Stimulated activated CD8-positive, alpha-beta memory T cell treated with anti-CD3 and anti-CD28 coated beads, Interleukin-7, amount 100 ng/mL, for 1 hour (primary cell): ENCODE data around the gene TUBA4A.
A peak's percentile ranks its signal among the peaks of the same experiment; 100 is the strongest.
"Not testable (repeated sequence)": the region's sequence is repeated elsewhere in the genome, so short reads cannot be mapped to it uniquely, and the experiment has no call there.

Experiments used
- DNase-seq, 2 donors: peaks; one replicate each; pipeline ENCODE4 v3.0.0-alpha.2; 2020; ENCODE audit warnings: low read depth in 2 of 2

TUBA4A gene

GRCh38 chr2:219210886-219211362, 42.8 kb downstream of the TUBA4A start:
- DNase-seq, result no peak

DNA sequence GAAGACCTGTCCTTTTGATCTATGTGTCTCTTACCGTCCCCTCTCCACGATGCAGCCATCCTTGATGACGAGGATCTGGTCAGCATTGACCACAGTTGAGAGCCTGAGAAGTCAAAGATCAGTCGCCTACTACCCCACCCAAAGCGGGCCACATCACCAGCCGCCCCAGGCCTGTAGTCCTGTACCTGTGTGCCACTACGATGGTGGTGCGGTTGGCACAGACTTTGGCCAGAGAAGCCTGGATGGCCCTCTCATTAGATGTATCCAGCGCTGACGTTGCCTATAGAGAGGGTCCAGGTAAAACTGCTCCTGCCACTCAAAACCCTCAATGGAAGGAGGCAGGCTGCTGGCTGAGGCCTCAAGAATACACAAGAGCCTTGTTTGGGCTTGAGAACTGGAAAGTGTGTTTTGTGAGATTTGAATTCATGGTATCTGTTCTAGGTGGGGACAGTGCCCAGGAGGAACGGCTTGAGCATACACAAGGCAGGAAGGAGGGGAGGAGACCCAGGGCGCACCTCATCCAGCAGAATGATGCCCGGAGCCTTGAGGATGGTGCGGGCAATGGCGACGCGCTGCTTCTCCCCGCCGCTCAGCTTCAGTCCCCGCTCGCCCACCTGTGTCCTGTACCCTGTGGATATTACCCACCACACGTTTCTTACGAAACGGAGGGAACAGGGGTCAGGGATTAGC, 43.4 kb downstream of the TUBA4A start:
- DNase-seq, result no peak

GRCh38 chr2:219209236-219210195, 44.2 kb downstream of the TUBA4A start:
- no peak for DNase-seq

DNA sequence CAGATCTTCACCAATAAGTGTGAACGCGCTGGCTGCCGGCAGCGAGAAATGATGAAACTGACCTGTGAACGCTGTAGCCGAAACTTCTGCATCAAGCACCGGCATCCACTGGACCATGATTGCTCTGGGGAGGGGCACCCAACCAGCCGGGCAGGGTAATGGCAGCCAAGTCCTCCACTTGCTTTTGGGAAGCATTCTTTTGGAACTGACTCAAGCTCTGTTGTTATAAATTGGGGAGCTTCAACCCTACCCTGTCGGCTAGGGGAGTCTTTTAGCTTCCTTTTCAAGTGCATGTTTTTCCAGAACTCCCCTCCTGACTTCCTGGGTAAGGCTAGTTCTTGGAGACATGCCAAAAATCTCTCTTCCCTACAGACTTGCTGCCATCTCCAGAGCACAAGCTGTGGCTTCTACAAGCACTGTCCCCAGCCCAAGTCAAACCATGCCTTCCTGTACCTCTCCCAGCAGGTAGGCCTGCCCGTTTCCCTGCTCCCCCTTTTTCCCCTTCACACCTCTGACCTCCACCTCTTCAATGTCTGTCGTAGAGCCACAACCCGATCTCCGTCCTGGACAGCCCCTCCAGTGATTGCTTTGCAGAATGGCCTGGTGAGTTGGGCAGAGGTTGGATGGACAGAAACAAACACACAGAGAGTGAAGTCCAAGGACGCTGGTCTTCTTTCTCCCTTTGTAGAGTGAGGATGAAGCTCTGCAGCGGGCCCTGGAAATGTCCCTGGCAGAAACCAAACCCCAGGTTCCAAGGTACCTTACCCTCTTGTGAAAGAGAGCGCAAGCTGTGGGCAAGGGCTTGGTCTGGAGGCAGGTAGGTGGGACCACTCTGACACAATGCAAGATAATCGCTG, 45.6 kb downstream of the TUBA4A start:
- no peak for DNase-seq

GRCh38 chr2:219207134-219207883, 46.4 kb downstream of the TUBA4A start:
- no peak for DNase-seq

- peak; percentile 91 to 92 for DNase-seq
These were observed 47.2 kb downstream of the TUBA4A start, which contains the start of gene ZFAND2B for GRCh38 chr2:219206328-219207133. TSS of gene ZFAND2B (plus strand) at chr2:219206782. CDS start at chr2:219206988, 206 bp downstream.

- DNase-seq, result no peak
These were observed 47.8 kb downstream of the TUBA4A start for GRCh38 chr2:219205981-219206327.

DNA sequence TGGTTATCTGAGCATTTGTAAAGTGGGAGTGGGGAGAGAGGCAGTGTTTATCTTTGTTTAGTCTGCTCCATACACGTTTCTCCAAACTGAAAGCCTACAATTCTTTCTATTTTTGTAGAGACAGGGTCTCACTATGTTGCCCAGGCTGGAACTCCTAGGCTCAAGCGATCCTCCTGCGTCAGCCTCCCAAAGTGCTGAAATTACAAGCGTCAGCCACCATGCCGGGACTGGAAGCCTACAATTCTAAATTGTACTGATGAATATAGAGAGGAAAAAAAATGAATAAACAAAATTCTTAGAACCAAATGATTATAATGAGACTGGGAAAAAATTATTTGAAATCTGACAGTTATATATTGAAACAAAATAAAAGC, 48.6 kb downstream of the TUBA4A start:
- no peak for DNase-seq

DNA sequence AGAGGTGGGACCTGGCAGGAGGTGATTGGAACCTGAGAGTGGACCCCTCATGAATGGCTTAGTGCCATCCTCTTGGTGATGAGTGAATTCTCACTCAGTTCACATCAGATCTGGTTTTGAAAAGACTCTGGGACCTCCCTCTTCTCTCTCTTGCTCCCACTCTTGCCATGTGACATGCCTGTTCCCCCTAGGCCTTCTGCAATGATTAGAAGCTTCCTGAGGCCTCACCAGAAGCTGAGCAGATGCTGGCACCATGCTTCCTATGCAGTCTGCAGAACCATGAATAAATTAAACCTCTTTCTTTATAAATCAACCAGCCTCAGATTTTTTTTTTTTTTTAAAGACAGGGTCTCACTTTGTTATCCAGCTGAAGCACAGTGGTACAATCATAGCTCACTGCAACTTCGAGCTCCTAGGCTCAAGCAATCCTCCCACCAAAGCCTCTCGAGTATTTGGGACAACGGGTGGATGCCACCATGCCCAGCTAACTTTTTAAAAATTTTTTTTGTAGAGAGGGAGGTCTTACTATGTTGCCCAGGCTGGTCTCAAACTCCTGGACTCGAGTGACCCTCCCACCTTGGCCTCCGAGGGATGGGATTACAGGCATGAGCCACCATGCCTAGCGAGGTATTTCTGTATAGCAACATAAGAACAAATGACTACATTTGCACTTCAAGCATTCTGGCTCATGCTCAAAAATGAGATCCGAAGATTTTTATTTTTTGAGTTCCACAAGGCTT, 49.1 kb downstream of the TUBA4A start:
- no peak for DNase-seq

DNA sequence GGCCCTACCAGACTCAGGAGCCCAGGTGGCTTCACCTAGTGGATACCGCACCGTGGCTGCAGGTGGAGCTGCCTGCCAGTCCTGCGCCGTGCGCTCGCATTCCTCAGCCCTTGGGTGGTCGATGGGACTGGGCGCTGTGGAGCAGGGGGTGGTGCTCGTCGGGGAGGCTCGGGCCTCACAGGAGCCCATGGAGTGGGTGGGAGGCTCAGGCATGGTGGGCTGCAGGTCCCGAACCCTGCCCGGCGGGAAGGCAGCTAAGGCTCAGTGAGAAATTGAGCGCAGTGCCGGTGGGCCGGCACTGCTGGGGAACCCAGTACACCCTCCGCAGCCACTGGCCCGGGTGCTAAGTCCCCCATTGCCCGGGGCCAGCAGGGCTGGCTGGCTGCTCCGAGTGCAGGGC, 52.4 kb downstream of the TUBA4A start:
- not testable (repeated sequence) for DNase-seq

- not testable (repeated sequence) for DNase-seq
These were observed 53.0 kb downstream of the TUBA4A start for GRCh38 chr2:219200502-219201326.
